HepG2 (cell line): Measurements from ENCODE around the gene RAP1GAP2. TPM values are rescaled to one million over a fixed set of nuclear protein-coding genes. Genes with fewer than 3 reads are reported as not detected.

Experiments used
- ARNT ChIP-seq: fragments of 450-650 bp; IDR thresholded peaks from 2 replicates; pipeline ENCODE4 v1.6.1; 2017
- ATF6 ChIP-seq: sonication (generic); formaldehyde crosslinking; conservative IDR thresholded peaks from 2 replicates; pipeline ENCODE4 v1.4.0; 2020; ENCODE audit warnings: missing genetic modification reagents
- CC2D1A ChIP-seq: sonication (generic); formaldehyde crosslinking; IDR thresholded peaks from 2 replicates; pipeline ENCODE4 v1.8.1; 2023; ENCODE audit warnings: mild to moderate bottlenecking, missing genetic modification reagents
- CENPT ChIP-seq: sonication (generic); formaldehyde crosslinking; IDR thresholded peaks from 2 replicates; pipeline ENCODE4 v1.8.0; 2022; ENCODE audit warnings: low read depth, mild to moderate bottlenecking, moderate library complexity, missing genetic modification reagents
- GLI4 ChIP-seq: sonication (generic); formaldehyde crosslinking; IDR thresholded peaks from 2 replicates; pipeline ENCODE4 v1.5.1; 2020; ENCODE audit warnings: missing genetic modification reagents, mild to moderate bottlenecking, moderate library complexity, borderline replicate concordance
- HNF4A ChIP-seq: sonication (generic); formaldehyde crosslinking; IDR thresholded peaks from 2 replicates; pipeline ENCODE4 v1.4.0; 2020; ENCODE audit warnings: missing genetic modification reagents
- HOXA7 ChIP-seq: sonication (generic); formaldehyde crosslinking; IDR thresholded peaks from 2 replicates; pipeline ENCODE4 v1.8.1; 2022; ENCODE audit warnings: mild to moderate bottlenecking, missing genetic modification reagents, moderate library complexity
- ISX ChIP-seq: sonication (generic); formaldehyde crosslinking; conservative IDR thresholded peaks from 2 replicates; pipeline ENCODE4 v1.5.0; 2020; ENCODE audit warnings: missing genetic modification reagents
- KAT7 ChIP-seq: IDR thresholded peaks from 2 replicates; pipeline ENCODE4 v1.6.1; 2018; ENCODE audit warnings: borderline replicate concordance, missing compliant biosample characterization
- KLF16 ChIP-seq, 2 experiments: sonication (generic) in 1 of 2; formaldehyde crosslinking in 1 of 2; IDR thresholded peaks; 2 replicates each; pipeline versions ENCODE4 v1.6.1 to v1.8.0; 2016 to 2023; ENCODE audit warnings: missing genetic modification reagents in 2 of 2, missing compliant biosample characterization in 1 of 2
- MBD4 ChIP-seq: IDR thresholded peaks from 2 replicates; pipeline ENCODE4 v1.6.1; 2012; ENCODE audit warnings: low read length, inconsistent platforms, borderline replicate concordance
- NR2F1 ChIP-seq, 2 experiments: fragments of 450-650 bp in 1 of 2; formaldehyde crosslinking in 1 of 2; IDR thresholded peaks; 2 replicates each; pipeline versions ENCODE4 v1.5.0 to v1.6.1; 2016 to 2020; ENCODE audit warnings: mild to moderate bottlenecking in 1 of 2, missing compliant biosample characterization in 1 of 2, missing genetic modification reagents in 1 of 2, moderate library complexity in 1 of 2
- PHF5A ChIP-seq: IDR thresholded peaks from one replicate; pipeline ENCODE4 v1.6.1; 2018; ENCODE audit warnings: low read depth, missing genetic modification reagents; ENCODE audit not compliant: unreplicated experiment
- SAFB2 ChIP-seq: sonication (generic); formaldehyde crosslinking; IDR thresholded peaks from 2 replicates; pipeline ENCODE4 v1.5.1; 2020; ENCODE audit warnings: missing genetic modification reagents, low read depth, mild to moderate bottlenecking, borderline replicate concordance
- SRY ChIP-seq: sonication (generic); formaldehyde crosslinking; IDR thresholded peaks from 2 replicates; pipeline ENCODE4 v1.8.0; 2022; ENCODE audit warnings: mild to moderate bottlenecking, missing genetic modification reagents
- TOE1 ChIP-seq: sonication (generic); formaldehyde crosslinking; IDR thresholded peaks from 2 replicates; pipeline ENCODE4 v1.4.0; 2020; ENCODE audit warnings: mild to moderate bottlenecking, missing genetic modification reagents
- YEATS2 ChIP-seq: sonication (generic); formaldehyde crosslinking; IDR thresholded peaks from 2 replicates; pipeline ENCODE4 v1.4.0; 2020; ENCODE audit warnings: missing genetic modification reagents, borderline replicate concordance
- ZHX1 ChIP-seq: sonication (generic); formaldehyde crosslinking; IDR thresholded peaks from 2 replicates; pipeline ENCODE4 v1.8.1; 2022; ENCODE audit warnings: low read depth, mild to moderate bottlenecking, missing genetic modification reagents
- ZMYM2 ChIP-seq: sonication (generic); formaldehyde crosslinking; IDR thresholded peaks from 2 replicates; pipeline ENCODE4 v1.8.0; 2022; ENCODE audit warnings: mild to moderate bottlenecking, missing genetic modification reagents
- ZNF230 ChIP-seq: sonication (generic); formaldehyde crosslinking; IDR thresholded peaks from 2 replicates; pipeline ENCODE4 v1.4.0; 2020; ENCODE audit warnings: mild to moderate bottlenecking, missing genetic modification reagents
- ZNF543 ChIP-seq: sonication (generic); formaldehyde crosslinking; IDR thresholded peaks from 2 replicates; pipeline ENCODE4 v1.4.0; 2020; ENCODE audit warnings: mild to moderate bottlenecking, missing genetic modification reagents
- ZNF569 ChIP-seq: sonication (generic); formaldehyde crosslinking; IDR thresholded peaks from 2 replicates; pipeline ENCODE4 v1.5.0; 2020; ENCODE audit warnings: mild to moderate bottlenecking, missing genetic modification reagents, moderate library complexity, borderline replicate concordance
- ZNF75D ChIP-seq: sonication (generic); formaldehyde crosslinking; IDR thresholded peaks from 2 replicates; pipeline ENCODE4 v1.8.1; 2023; ENCODE audit warnings: missing genetic modification reagents, mild to moderate bottlenecking, borderline replicate concordance
- ZSCAN30 ChIP-seq: sonication (generic); formaldehyde crosslinking; IDR thresholded peaks from 2 replicates; pipeline ENCODE4 v1.5.0; 2020; ENCODE audit warnings: mild to moderate bottlenecking, missing genetic modification reagents
- polyA plus RNA-seq, 8 experiments: library from polyadenylated mRNA; depleted of rRNA in 3 of 8; stranded (reverse) in 7 of 8; unstranded in 1 of 8; fragments of >200 nt; fragmentation: Illumina TruSeq in 4 of 8; extraction: Trizol in 4 of 8; gene quantifications; 2 replicates each; pipeline versions ENCODE4 v1.2.1 to v1.2.3, GENCODE V29; 2011 to 2016; ENCODE audit warnings: low read depth in 4 of 8, missing spikeins in 1 of 8, mixed read lengths in 1 of 8; ENCODE audit not compliant: insufficient read depth in 1 of 8
- total RNA-seq, 5 experiments: library from RNA; depleted of rRNA; stranded (reverse); fragments of >200 nt; fragmentation: Illumina TruSeq; extraction: Trizol; gene quantifications; 2 replicates each; pipeline ENCODE4 v1.2.3, GENCODE V29; 2016; ENCODE audit warnings: low read depth in 1 of 5
- TF ChIP-seq, protein P1 (sequence below): sonication (generic); formaldehyde crosslinking; IDR thresholded peaks from 2 replicates; pipeline ENCODE4 v1.4.0; 2020; ENCODE audit warnings: mild to moderate bottlenecking, missing genetic modification reagents

Gene RAP1GAP2
- total and polyA plus RNA-seq, 2 of the 13 experiments (the other 11 are each of a cell fraction or from before 2014, with no cell fraction given), result 10.9 to 12.0 TPM

GRCh38 chr17:2749784-2750181 lies 46.5 kb upstream of the RAP1GAP2 start (continued):
- TF ChIP-seq ATF6 (CRISPR knock-in tag), result peak; percentile 95; the same call in 1 of the 2 replicates
- TF ChIP-seq ZSCAN30 (CRISPR knock-in tag), result no peak
- no peak for TF ChIP-seq CC2D1A (CRISPR knock-in tag)
- TF ChIP-seq ZMYM2 (CRISPR knock-in tag), result no peak
- TF ChIP-seq ARNT, result no peak
- TF ChIP-seq GLI4, result peak; percentile 94
- TF ChIP-seq, protein P1, sequence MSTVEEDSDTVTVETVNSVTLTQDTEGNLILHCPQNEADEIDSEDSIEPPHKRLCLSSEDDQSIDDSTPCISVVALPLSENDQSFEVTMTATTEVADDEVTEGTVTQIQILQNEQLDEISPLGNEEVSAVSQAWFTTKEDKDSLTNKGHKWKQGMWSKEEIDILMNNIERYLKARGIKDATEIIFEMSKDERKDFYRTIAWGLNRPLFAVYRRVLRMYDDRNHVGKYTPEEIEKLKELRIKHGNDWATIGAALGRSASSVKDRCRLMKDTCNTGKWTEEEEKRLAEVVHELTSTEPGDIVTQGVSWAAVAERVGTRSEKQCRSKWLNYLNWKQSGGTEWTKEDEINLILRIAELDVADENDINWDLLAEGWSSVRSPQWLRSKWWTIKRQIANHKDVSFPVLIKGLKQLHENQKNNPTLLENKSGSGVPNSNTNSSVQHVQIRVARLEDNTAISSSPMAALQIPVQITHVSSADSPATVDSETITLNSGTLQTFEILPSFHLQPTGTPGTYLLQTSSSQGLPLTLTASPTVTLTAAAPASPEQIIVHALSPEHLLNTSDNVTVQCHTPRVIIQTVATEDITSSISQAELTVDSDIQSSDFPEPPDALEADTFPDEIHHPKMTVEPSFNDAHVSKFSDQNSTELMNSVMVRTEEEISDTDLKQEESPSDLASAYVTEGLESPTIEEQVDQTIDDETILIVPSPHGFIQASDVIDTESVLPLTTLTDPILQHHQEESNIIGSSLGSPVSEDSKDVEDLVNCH (CRISPR knock-in tag), result no peak
- TF ChIP-seq SRY (CRISPR knock-in tag), result peak; percentile 100
- peak; percentile 56; the same call in 1 of the 2 replicates for TF ChIP-seq YEATS2 (CRISPR knock-in tag)
- TF ChIP-seq HNF4A (CRISPR knock-in tag), result 0 out of 2 replicates have a peak, but pooled peaks have one; percentile 16
- TF ChIP-seq SAFB2 (CRISPR knock-in tag), result peak; percentile 90
- peak; percentile 97 for TF ChIP-seq ZNF230
- no peak for TF ChIP-seq TOE1 (CRISPR knock-in tag)
- peak; percentile 97 for TF ChIP-seq ISX
- no peak for TF ChIP-seq PHF5A (CRISPR knock-in tag)
- TF ChIP-seq HOXA7, result 0 out of 2 replicates have a peak, but pooled peaks have one; percentile 73
- TF ChIP-seq ZNF569 (CRISPR knock-in tag), result no peak
- peak; percentile 73; the same call in 1 of the 2 replicates for TF ChIP-seq ZNF75D (CRISPR knock-in tag)
- peak; percentile 89; the same call in 1 of the 2 replicates for TF ChIP-seq ZHX1
- TF ChIP-seq MBD4, result no peak
- peak in 1 of 2 experiments; percentile 99; a peak in 2 of 4 replicates for TF ChIP-seq KLF16 (CRISPR knock-in tag; IDR thresholded peaks at IDR 0.05)
- no peak for TF ChIP-seq KAT7 (CRISPR knock-in tag)
- TF ChIP-seq NR2F1 (CRISPR knock-in tag; IDR thresholded peaks at IDR 0.05), result no peak
- TF ChIP-seq CENPT (CRISPR knock-in tag), result peak; percentile 92; the same call in 1 of the 2 replicates
- TF ChIP-seq ZNF543 (CRISPR knock-in tag), result peak; percentile 60; the same call in 1 of the 2 replicates
